GM19372 (cell line): ENCODE results near the gene RGS3.

Experiments used
- ATAC-seq: cut with Tn5 transposase; IDR thresholded peaks from one replicate; pipeline ENCODE4 v1.9.1; 2021; ENCODE audit warnings: mild to moderate bottlenecking, low read depth, moderate library complexity; ENCODE audit not compliant: unreplicated experiment

The RGS3 gene

DNA sequence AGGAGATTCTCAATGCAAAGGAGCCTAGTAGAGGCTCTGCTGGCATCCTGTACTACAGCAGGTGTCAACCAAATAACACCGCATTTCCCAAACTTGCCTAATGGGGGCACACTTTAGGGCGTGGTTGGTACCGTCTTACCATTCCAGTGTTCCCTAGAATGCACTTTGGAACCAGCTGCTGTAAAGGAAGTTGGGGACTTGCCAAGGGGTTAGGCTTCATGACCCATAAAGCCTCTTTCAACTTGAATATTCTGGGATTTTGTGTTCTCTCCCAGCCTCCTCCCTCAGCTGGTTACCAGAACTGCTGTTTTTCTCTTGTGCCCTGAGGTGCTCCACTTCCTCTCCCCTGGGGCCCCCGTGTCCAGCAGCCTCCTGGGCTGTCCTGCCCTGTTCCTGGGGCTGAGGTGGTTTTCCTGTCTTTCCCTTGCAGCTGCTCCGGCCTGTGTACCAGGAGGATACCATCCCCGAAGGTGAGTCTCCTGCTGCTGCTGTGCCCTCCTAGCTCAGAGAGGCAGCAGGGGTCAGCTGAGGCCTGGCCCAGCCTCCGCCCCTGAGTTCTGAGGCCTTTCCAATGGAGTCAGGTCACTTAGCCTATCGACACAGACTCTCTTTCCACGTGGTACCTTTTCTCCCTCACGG is 44.7 kb downstream of the RGS3 start:
- ATAC-seq: no peak

DNA sequence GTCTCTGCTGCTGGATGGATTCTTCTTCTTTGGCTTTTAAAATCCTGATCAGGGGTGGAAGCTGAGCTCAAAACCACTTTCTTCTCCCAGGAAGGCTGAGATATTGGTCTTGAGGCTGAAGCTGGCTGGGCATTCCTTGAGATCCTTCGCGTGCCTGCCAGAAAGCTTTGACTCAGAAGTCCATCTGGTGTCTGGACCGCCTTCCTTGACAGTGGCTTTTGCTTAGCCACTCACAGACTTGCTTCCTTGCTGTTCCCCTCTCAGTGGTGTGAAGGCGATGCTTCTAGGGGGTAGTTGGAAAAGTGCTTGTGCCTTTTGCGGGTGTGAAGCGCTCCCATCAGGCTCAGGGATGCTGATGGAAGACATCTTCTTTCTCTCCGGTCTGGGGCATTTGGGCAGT is 45.9 kb downstream of the RGS3 start:
- ATAC-seq: no peak

DNA sequence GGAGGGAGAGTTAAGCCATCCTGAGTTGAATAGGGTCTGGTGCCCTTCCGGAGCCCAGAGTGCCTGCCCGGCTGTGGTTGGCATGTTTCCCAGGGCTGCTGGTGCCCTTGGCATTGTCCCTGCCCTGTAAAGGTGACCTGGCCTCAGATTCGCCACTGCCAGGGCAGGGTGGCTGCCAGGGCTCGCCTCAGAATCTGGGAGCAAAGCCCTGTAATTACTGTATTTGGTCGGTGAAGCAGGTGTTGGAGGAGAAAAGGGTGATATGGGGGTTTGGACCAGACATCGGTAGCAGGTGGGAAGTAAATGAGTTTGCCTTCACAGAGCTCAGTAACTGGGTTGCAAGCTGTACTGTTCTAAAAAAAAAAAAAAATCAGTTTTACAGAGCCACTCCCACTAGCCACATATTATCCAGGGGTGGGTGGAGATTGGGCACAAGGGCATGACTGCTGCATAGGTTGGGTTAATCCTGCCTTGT is 47.6 kb downstream of the RGS3 start:
- no peak for ATAC-seq

DNA sequence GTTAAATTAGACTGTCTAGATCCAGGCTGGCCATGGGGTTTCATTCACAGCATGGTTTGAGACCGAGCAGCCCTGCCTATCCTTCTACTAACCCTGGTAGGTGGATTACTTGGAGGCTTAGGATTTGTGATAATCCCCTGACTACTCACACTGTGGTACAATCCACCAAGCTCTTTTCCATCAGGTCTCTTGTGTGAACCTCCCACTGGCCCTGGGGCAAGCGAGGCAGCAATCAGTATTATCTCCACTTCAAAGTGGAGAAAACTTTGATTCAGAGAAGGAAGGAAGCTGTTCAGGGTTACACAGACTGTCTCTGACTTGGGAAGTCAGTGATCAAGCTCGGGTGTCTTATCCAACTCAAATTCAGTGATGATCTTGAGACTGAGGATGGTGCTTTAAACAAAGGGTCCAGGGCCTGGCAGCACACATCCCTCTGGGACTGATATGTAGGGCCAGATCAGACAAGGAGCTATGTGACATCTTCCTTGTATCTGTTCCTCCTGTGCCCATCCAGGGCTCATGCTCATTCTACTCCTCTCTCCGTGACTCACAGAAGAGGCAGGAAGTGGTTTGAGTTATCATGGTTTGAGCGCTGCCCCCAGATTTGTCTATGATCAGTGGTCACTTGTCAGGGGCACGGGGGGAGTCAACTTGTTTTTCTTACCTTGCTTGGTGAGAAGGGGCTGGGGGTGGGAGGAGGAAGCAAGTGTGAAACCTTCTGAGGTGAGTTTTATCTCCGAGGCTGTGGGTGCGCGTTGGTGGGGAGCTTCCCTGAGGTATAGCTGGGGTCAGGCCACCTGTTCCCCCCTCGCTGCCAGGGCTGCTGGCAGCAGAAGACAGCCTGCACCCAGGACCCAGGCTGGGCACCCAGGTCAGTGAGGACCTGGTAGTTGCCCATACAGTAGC is 48.6 kb downstream of the RGS3 start:
- ATAC-seq: peak; percentile 60

DNA sequence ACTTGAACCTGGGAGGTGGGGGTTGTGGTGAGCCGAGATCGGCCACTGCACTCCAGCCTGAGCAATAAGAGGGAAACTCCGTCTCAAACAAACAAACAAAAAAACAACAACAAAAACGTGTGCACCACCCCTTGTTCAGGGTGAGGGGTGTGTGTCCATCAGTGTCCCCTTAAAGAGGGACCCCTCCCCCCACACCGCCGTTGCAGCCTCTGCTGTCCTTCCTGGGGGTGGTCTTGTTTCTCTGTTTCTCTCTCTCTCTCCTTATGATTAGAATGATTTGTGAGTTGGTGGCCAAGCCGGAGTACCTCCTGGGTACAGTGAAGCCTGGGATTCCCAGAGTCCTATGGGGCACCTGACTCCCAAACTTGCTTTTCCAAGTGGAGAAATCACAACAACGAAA is 49.6 kb downstream of the RGS3 start:
- ATAC-seq: no peak

DNA sequence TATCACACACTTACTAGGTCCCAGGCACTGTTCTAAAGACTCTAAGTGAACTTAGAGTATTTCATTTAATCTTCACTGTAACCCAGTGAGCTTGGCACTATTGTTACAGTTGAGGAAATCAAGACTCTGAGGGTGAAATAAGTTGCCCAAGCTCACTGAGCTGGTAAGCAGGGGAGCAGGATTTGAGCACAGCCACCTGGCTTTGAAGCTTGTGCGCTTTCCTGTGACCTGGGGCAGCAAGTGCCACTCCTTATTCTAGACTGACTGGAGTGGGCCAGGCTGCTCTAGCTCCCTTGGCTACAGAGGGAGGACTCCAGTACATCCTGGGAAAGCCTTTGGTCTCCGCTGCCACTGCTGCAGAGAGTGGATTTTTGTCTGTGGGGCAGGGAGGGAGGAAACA is 50.0 kb downstream of the RGS3 start:
- no peak for ATAC-seq

DNA sequence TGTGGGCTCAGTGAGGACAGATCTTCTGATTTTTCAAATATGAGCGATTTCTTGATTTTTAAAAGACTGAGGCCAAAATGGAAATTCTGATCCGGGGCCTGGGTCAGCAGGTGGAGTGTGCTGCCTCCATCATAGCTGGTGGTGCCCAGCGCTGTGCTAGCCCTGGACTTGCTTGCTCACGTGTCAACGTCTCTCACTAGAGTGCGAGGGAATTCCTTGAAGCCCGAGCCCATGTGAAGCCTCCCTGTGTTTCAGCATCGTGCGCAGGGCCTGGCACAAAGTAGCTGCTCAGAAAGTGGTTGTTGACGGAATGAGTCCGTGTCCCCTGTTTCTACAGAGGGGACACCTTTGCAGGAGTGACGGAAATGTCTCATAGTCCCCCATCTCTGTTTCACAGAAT is 50.5 kb downstream of the RGS3 start:
- no peak for ATAC-seq

DNA sequence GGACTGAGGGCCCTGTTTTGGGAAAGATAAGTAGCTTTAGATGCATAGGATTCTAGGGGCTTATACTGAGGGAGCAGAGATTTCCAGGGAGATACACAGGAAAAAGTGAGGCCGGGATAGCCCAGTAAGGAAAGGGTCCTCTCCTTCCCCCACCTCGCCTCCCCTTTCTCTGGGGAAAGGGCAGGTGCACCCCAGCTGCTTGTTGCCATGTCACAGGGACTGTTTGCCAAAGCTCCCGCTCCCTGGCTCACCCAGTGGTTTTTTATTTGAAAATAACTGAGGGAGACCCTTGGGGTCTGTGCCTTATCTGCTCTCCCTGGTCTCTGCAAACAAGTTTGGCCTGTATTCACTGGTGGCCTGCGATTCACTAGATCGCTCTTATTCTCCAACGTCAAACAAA is 51.2 kb downstream of the RGS3 start:
- no peak for ATAC-seq

DNA sequence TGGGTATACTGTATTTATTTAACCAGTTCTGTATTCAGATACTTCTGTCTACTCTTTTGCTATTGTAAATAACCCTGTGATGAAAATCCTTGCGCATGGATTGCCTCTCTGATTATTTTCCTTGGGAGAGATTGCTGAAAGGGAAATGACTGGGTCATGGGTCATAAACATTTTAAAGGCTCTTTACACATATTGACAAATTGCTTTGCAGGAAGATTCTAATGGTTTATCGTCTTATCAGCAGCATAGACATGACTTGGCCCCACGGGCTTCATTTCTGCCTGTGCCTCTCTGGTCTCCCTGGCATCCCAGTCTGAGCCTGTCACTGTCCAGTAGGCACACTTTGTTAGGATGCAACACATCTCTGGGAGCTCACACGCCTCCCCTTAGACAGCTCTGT is 52.3 kb downstream of the RGS3 start:
- ATAC-seq: no peak

DNA sequence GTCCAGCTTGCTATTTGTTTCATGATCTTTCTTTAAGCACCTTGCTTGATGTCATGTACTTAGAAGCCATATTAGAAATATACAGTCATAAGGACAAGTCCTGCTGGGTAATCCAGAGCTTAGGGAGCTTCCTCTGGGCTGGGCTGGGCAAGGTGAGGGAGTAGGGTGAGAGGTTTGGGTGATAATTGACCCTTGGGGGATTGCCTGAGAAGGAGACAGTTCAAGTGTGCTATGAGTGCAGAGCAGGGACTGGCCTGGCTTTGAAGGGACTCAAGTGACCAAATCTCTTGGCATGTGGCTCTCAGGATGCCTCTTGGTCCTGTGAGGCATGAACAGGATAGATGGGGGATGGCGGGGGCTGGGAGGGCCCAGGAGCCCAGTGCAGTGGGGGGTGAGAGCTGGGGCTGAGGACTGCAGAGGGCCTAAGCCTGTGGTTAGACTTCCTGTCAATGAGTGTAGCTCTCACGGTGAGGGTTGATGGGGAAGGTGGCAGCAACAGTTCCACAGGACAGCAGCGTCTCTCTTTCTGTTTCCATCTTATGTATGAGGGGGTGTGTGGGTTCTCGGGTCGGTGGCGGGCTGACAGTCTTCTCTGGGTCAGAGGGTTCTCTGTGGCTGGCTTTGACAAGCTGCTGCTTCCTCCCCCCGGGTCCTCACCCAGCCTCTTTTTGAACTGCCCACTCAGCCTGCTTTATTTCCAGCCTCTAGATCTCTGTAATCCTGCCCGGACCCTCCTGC is 53.5 kb downstream of the RGS3 start:
- ATAC-seq: peak; percentile 74

DNA sequence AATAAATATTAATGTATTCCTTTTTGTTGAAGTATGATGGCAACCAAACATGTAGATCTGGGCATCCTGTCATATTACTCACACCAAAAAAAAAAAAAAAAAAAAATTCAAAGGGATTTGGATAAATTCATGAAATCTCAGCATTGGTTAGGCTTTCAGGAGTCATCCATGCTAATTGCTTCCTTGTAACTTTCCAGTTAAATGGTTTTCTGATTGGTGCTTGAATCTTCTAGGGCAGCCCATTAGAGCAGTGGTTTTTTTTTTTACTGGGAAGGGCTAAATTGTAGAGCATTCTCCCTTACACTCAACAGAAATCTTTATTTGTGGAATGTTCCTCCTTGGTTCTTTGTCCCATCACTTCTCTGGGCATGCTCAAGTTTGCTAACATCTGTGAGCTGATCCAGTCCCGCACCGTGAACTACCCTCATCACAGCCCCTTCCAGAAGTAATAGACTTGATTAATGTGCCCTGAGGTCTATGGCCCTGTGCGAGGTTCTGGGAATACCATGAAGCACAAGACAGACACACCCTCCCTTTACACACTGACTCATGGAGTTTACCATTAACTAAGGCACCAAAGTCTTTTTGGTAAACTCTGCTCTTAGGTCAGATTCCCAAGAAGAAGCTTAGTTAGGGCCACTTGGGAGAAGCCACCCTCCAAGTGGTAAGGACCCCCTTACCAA is 56.0 kb downstream of the RGS3 start:
- no peak for ATAC-seq

DNA sequence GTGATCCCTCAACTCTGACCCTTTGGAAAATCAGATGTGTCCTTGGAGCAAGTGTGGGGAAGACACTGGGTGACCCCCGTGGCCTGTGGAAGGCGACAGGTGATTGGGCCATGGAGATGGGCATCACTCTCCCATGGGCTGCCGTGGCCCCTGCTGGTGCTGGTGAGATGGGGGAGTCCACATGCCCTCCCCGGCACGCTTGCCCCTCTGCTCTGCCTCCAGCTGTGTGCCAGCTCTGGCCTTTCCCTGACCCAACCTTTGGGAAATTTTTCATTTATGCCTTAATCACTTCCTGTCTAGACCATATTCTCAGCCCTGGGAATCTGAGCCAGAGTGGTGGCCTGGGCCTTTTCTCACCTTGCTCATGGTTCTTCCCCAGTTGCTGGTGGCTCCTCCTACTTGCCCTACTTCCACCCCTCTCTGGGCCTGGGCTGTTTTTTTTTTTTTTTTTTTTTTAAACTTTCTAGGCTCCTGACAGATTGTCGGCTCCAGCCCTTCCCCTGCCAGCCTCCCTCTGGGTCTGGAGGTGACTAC is 56.6 kb downstream of the RGS3 start:
- no peak for ATAC-seq

DNA sequence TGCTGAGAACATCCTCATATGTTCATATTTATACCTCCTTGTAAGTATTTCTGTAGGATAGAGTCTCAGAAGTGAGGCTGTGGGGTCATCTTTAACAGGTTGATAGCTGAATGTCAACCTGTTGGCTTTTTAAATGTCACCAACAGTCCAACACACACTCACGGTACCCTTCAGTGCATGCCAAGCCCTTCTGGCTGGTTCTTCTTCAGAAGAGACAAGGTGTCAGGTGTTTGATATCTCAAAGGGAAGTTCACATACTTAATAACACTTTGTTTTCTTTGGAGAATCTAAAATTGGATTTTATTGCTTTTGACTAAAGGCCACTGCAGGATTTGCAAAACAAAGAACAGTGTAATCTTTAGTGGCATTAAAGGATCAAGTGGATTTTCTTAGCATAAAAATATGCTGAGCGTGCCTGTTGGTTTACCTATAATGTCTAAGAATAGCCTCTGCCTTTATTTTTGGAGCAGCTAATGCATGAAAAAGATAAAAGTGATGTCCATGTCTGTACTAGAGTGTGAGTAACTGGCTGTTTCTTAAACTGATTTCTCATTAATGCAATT is 58.2 kb downstream of the RGS3 start:
- ATAC-seq: no peak

DNA sequence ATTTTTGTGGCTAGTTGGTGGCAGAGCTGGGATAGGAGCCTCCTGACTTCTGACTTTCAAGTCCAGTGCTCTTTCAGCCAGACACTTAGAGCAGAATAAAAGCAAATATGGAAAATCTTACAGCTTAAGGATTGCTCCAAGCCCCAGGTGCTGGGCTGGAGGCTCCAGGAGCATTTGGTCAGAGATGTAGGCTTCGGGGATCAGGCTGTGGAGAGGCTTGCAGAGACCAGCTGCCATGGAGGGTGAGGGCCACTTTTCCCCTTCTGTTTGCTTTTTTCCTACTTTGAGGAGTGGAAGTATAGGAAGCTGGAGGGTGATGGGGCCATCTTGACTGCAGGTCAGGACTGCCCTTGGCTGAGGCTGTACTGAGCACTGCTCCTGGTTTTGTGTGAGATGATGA is 58.9 kb downstream of the RGS3 start:
- no peak for ATAC-seq

DNA sequence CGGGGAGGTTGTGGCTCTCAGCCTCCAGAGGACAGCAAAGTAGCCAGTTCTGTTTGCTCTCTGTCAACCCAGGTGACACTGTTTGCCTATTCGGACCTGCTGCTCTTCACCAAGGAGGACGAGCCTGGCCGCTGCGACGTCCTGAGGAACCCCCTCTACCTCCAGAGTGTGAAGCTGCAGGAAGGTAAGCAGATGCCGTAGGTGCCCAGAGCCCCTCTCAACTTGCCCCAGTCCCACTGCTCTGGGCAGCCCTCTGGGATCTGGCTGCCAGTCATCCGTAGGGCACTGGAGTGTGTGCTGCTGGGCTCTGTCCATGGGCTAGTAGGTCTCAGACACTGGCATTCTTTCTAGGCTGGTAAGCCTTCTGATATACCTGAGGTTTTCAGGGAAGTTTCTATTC is 59.3 kb downstream of the RGS3 start:
- ATAC-seq: no peak

DNA sequence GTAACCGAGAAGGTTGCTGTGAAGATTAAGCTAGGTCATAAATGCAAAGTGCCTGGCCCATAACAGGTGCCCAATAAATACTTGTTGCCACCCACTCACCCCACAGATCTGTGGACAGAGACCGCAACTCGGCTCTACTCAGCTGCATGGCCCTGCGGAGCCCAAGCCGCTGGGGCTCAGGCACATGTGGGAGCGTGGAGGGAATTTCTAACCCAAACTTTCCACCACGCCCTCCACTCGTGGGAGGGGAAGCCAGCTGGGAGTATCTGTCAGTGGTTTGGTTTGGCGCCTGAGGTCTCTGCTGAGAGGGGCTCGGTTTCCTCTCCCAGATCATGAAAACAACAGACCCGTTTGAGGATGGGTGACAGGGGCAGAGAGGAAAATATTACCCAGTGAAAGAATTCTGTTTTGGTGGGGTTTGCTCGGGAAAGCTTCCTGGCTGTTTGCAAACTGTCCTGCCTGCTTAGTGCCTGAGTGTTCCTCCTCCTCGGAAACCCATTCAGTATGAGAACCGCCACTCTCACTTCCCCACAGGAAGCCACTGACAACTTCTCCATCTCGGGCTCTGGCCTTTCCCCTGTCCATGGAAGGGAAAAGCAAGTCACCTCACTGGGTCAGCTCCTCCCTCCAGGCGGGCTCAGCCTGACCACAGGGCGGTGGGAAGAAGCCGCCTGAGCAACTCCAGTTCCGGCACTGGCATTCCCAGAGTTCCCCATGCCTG is 60.1 kb downstream of the RGS3 start:
- ATAC-seq: peak; percentile 75

DNA sequence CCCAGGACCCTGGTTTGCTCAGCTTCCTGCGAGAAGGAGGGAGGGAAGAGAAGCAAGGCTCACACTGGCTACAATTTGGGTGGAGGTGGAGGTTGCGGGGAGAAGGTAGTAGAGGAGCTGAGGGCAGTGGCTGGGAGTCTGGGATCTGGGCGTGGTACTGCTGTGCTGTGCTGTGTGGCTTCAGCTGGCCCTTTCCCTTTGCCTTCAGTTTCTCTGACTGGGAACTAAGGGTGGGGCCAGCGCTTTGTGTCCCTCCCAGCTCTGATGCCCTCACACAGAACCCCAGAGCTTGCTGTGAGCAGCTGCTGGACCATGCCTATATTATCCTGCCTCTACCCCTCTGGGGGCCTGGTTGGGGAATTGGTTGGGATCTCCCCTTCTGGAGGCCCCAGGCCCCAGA is 60.9 kb downstream of the RGS3 start:
- ATAC-seq: no peak

DNA sequence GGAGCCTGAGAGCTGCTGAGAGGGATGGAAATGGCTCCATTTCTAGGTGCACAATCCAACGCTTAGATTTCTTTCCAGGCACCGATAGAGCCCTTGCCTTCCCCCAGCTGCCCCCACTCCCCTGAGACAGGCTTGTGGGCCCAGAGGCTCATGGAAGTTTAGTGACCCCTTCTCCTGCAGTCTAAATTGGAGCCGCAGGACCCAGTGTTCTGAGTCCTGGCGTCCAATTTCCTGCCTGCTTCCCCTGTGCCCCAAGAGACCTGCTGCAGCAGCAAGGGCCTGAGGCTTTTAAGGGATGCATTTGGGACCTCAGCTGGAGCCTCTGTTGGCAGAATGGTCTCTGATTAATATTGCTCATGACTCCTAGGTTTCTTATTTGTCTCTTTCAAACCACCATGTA is 61.7 kb downstream of the RGS3 start:
- ATAC-seq: no peak

DNA sequence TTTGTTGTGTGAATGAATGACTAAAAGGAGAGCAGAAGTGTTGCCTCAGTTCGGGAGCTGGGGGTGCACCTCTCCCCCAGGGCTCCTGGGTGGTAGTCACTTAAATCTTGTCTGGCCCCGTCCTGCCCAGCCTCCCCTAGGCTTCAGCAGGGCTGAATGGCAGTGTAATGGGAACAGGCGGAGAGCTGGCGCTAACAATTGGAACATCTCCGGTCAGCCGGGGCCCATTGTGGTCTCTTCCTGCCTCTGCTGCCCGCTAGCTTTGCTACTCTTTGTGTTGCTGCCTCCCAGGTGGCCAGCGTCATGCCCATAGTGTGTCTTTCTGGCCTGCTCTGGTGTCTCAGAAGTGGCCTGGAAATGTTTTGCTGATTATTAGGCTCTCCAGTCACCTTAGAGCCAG is 62.3 kb downstream of the RGS3 start:
- ATAC-seq: no peak
